Activated CD4-positive, alpha-beta T cell treated with anti-CD3 and anti-CD28 coated beads for 36 hours (primary cell): ENCODE measurements around the gene ALKBH7. TPM values are rescaled to one million over a fixed set of nuclear protein-coding genes. Genes with fewer than 3 reads are reported as not detected.

Experiments used
- ATAC-seq: fragments of 200-7000 bp; cut with Tn5 transposase; one replicate; pipeline ENCODE4 v1.10.0; 2021; ENCODE audit warnings: mild to moderate bottlenecking, moderate library complexity
- CTCF ChIA-PET: fragments of 350-600 bp; sonication (Branson Sonifier 250); formaldehyde crosslinking; loops from one replicate; lab custom pipeline; 2021; ENCODE audit warnings: antibody characterized with exemption; lab: Charles Lee
- POLR2A ChIA-PET: fragments of 350-600 bp; sonication (Branson Sonifier 250); formaldehyde crosslinking; loops from one replicate; lab custom pipeline; 2021; ENCODE audit warnings: antibody characterized with exemption, inconsistent platforms; lab: Charles Lee
- DNase-seq: peaks from one replicate; pipeline ENCODE4 v3.0.0-alpha.2; 2020
- H3K27ac Mint-ChIP-seq: one replicate; pipeline ENCODE4 v1.8.0; 2021; ENCODE audit warnings: mixed read lengths
- H3K27me3 Mint-ChIP-seq: one replicate; pipeline ENCODE4 v1.8.0; 2021; ENCODE audit warnings: mixed read lengths
- H3K36me3 Mint-ChIP-seq: one replicate; pipeline ENCODE4 v1.8.0; 2021; ENCODE audit warnings: low read depth, mixed read lengths
- H3K4me1 Mint-ChIP-seq: one replicate; pipeline ENCODE4 v1.8.0; 2021; ENCODE audit warnings: mixed read lengths
- H3K4me3 Mint-ChIP-seq: one replicate; pipeline ENCODE4 v1.8.0; 2021; ENCODE audit warnings: mild to moderate bottlenecking, moderate library complexity, mixed read lengths
- H3K9me3 Mint-ChIP-seq: one replicate; pipeline ENCODE4 v1.8.0; 2021; ENCODE audit warnings: low read depth, mixed read lengths
- intact Hi-C, 2 experiments: fragments of 100-400 bp; cut with DNase I in 1 of 2; cut with micrococcal nuclease in 1 of 2; formaldehyde crosslinking; loops; one replicate each; pipeline versions ENCODE4 v1.14.2 to v1.15.1; 2022 to 2024; cut with DNase I, micrococcal nuclease
- total RNA-seq, 2 experiments: library from RNA; stranded (reverse); gene quantifications; one replicate each; pipeline ENCODE4 v1.2.3, GENCODE V29; 2021

The ALKBH7 gene
- total RNA-seq, 2 experiments from 2014 or later: 22.8 to 44.7 TPM

- H3K4me3 Mint-ChIP-seq: no peak overlapping the region
- intact Hi-C loops: loop anchor here in 1 of 2 experiments (5.0 to 10.0 kb wide), 2 partner anchors 498 to 1170 kb away; partner anchors contain the start of gene PNPLA6
- H3K4me1 Mint-ChIP-seq: peaks cover 16% of the 10 kb centered on the region
- POLR2A ChIA-PET: interaction anchor here (0.7 kb wide), 2 partner anchors 14 to 107 kb away, joined by 3 to 5 read pairs; no protein-coding TSS in a partner anchor
- no peaks in the 10 kb centered on the region for H3K9me3 Mint-ChIP-seq
- CTCF ChIA-PET: interaction anchor here (0.5 kb wide), 1 partner anchor 24 kb away, joined by 3 read pairs; no protein-coding TSS in a partner anchor
- no peaks in the 10 kb centered on the region for H3K27me3 Mint-ChIP-seq
- peak overlapping the region; percentile 47 for H3K27ac Mint-ChIP-seq
- H3K36me3 Mint-ChIP-seq: peaks cover 50% of the 10 kb centered on the region
- ATAC-seq: no peak
- no peak for DNase-seq
Observed at GRCh38 chr19:6364353-6364752, 8.2 kb upstream of the ALKBH7 start.

- CTCF ChIA-PET: interaction anchor here (0.7 to 1.4 kb wide), 5 partner anchors 13 to 325 kb away, joined by 3 to 9 read pairs (median 5); partner anchors contain the start of gene KHSRP
- intact Hi-C loops: loop anchor here (1.0 to 10.0 kb wide), 21 partner anchors 20 to 1548 kb away; partner anchors contain the start of genes GTF2F1 (in 2 of the 2), VMAC (in 2 of the 2), DENND1C (in 1 of the 2) and GPR108 (in 1 of the 2)
- ATAC-seq: peak; percentile 74
Observed at GRCh38 chr19:6373096-6373812, 660 bp downstream of the ALKBH7 start.

GRCh38 chr19:6373813-6374108, 1.2 kb downstream of the ALKBH7 start:
- CTCF ChIA-PET: interaction anchor here (0.6 kb wide), 1 partner anchor 37 kb away, joined by 3 read pairs; no protein-coding TSS in a partner anchor
- POLR2A ChIA-PET: interaction anchor here (0.5 to 2.4 kb wide), 3 partner anchors 12 to 492 kb away, joined by 12 to 46 read pairs (median 13); partner anchors contain the start of genes CLPP and KHSRP
- no peak for ATAC-seq

More at GRCh38 chr19:6373096-6373812, 660 bp downstream of the ALKBH7 start:
- H3K4me3 Mint-ChIP-seq: peak overlapping the region; percentile 80
- H3K36me3 Mint-ChIP-seq: peaks cover 16% of the 10 kb centered on the region
- DNase-seq: peak; percentile 100
- no peaks in the 10 kb centered on the region for H3K9me3 Mint-ChIP-seq
- peak overlapping the region; percentile 90 for H3K27ac Mint-ChIP-seq
- POLR2A ChIA-PET: interaction anchor here (0.5 to 2.4 kb wide), 4 partner anchors 11 to 493 kb away, joined by 6 to 46 read pairs (median 12); partner anchors contain the start of genes CLPP, GTF2F1 and KHSRP
- H3K27me3 Mint-ChIP-seq: no peaks in the 10 kb centered on the region
- peaks cover 11% of the 10 kb centered on the region for H3K4me1 Mint-ChIP-seq

GRCh38 chr19:6374161-6374709, 1.6 kb downstream of the ALKBH7 start:
- ChIA-PET POLR2A (interaction anchor here (2.2 to 2.4 kb wide), 2 partner anchors 12 to 51 kb away, joined by 13 to 46 read pairs; partner anchors contain the start of genes CLPP and KHSRP), CTCF (interaction anchor here (0.6 kb wide), 1 partner anchor 38 kb away, joined by 3 read pairs; no protein-coding TSS in a partner anchor)
- no peak overlapping the region for H3K27ac Mint-ChIP-seq
- H3K4me3 Mint-ChIP-seq: no peak overlapping the region
- no peak for ATAC-seq
- peaks cover 8% of the 10 kb centered on the region for H3K36me3 Mint-ChIP-seq
- no peaks in the 10 kb centered on the region for H3K9me3 Mint-ChIP-seq
- DNase-seq: no peak
- no peaks in the 10 kb centered on the region for H3K27me3 Mint-ChIP-seq
- peaks cover 11% of the 10 kb centered on the region for H3K4me1 Mint-ChIP-seq
- intact Hi-C loops: loop anchor here (5.0 to 10.0 kb wide), 3 partner anchors 472 to 1253 kb away; partner anchors contain the start of genes NDUFA11 (in 1 of the 2), PET100 (in 1 of the 2), SAFB (in 1 of the 2) and SAFB2 (in 1 of the 2)

More at GRCh38 chr19:6373813-6374108, 1.2 kb downstream of the ALKBH7 start:
- no peak for DNase-seq
- Mint-ChIP-seq H3K27ac (peak overlapping the region; percentile 38), H3K4me3 (peak overlapping the region; percentile 80), H3K9me3 (no peaks in the 10 kb centered on the region), H3K27me3 (no peaks in the 10 kb centered on the region), H3K4me1 (peaks cover 11% of the 10 kb centered on the region), H3K36me3 (peaks cover 13% of the 10 kb centered on the region)
- intact Hi-C loops: loop anchor here (1.0 to 10.0 kb wide), 21 partner anchors 20 to 1547 kb away; partner anchors contain the start of genes GTF2F1 (in 2 of the 2), VMAC (in 2 of the 2), DENND1C (in 1 of the 2) and GPR108 (in 1 of the 2)

GRCh38 chr19:6374711-6375410, 2.3 kb downstream of the ALKBH7 start:
- no peaks in the 10 kb centered on the region for H3K27me3 Mint-ChIP-seq
- ATAC-seq: no peak
- no peak overlapping the region for H3K4me3 Mint-ChIP-seq
- H3K9me3 Mint-ChIP-seq: no peaks in the 10 kb centered on the region
- CTCF ChIA-PET: no interaction called here
- H3K4me1 Mint-ChIP-seq: peaks cover 10% of the 10 kb centered on the region
- intact Hi-C loops: loop anchor here (5.0 to 10.0 kb wide), 3 partner anchors 473 to 1252 kb away; partner anchors contain the start of genes NDUFA11 (in 1 of the 2), PET100 (in 1 of the 2), SAFB (in 1 of the 2) and SAFB2 (in 1 of the 2)
- POLR2A ChIA-PET: no interaction called here
- no peak overlapping the region for H3K27ac Mint-ChIP-seq
- no peak for DNase-seq
- H3K36me3 Mint-ChIP-seq: peaks cover 5% of the 10 kb centered on the region

- Mint-ChIP-seq H3K27me3 (no peaks in the 10 kb centered on the region), H3K4me3 (no peak within 1 kb of the TSS), H3K9me3 (no peaks in the 10 kb centered on the region), H3K4me1 (peaks cover 9% of the 10 kb centered on the region), H3K27ac (no peak within 1 kb of the TSS), H3K36me3 (peaks cover 10% of the 10 kb centered on the region)
- ChIA-PET CTCF (no interaction called here), POLR2A (no interaction called here)
- ATAC-seq (no peak), DNase-seq (no peak)
- intact Hi-C loops: loop anchor here in 1 of 2 experiments (10.0 kb wide), 1 partner anchor 751 kb away; the partner anchor contains the start of genes SAFB and SAFB2
Observed at GRCh38 chr19:6375411-6376010, 2.9 kb downstream of the ALKBH7 start, which contains the start of gene PSPN. PSPN (minus strand) TSS chr19:6375933; CDS start chr19:6375849, 84 bp downstream.

- no peak overlapping the region for H3K4me3 Mint-ChIP-seq
- H3K4me1 Mint-ChIP-seq: peaks cover 9% of the 10 kb centered on the region
- peaks cover 20% of the 10 kb centered on the region for H3K36me3 Mint-ChIP-seq
- ATAC-seq (no peak), DNase-seq (no peak)
- intact Hi-C loops: loop anchor here in 1 of 2 experiments (10.0 kb wide), 1 partner anchor 752 kb away; the partner anchor contains the start of genes SAFB and SAFB2
- no peaks in the 10 kb centered on the region for H3K9me3 Mint-ChIP-seq
- CTCF ChIA-PET: interaction anchor here (0.6 to 1.2 kb wide), 4 partner anchors 36 to 619 kb away, joined by 3 read pairs; no protein-coding TSS in a partner anchor
- H3K27me3 Mint-ChIP-seq: no peaks in the 10 kb centered on the region
- POLR2A ChIA-PET: no interaction called here
- no peak overlapping the region for H3K27ac Mint-ChIP-seq
Observed at GRCh38 chr19:6376512-6377190, 4.1 kb downstream of the ALKBH7 start.

GRCh38 chr19:6378041-6378440, 5.4 kb downstream of the ALKBH7 start:
- H3K27me3 Mint-ChIP-seq: no peaks in the 10 kb centered on the region
- H3K9me3 Mint-ChIP-seq: no peaks in the 10 kb centered on the region
- intact Hi-C loops: loop anchor here in 1 of 2 experiments (10.0 kb wide), 1 partner anchor 753 kb away; the partner anchor contains the start of genes SAFB and SAFB2
- ATAC-seq (no peak), DNase-seq (no peak)
- H3K4me1 Mint-ChIP-seq: peaks cover 5% of the 10 kb centered on the region
- no peak overlapping the region for H3K4me3 Mint-ChIP-seq
- H3K36me3 Mint-ChIP-seq: peaks cover 30% of the 10 kb centered on the region
- no peak overlapping the region for H3K27ac Mint-ChIP-seq
- CTCF ChIA-PET: no interaction called here
- POLR2A ChIA-PET: interaction anchor here (0.5 kb wide), 1 partner anchor 13 kb away, joined by 5 read pairs; no protein-coding TSS in a partner anchor

- Mint-ChIP-seq H3K4me1 (peaks cover 4% of the 10 kb centered on the region), H3K9me3 (no peaks in the 10 kb centered on the region), H3K4me3 (no peak overlapping the region), H3K27me3 (no peaks in the 10 kb centered on the region), H3K36me3 (peaks cover 34% of the 10 kb centered on the region), H3K27ac (no peak overlapping the region)
- CTCF ChIA-PET: no interaction called here
- DNase-seq (no peak), ATAC-seq (no peak)
- POLR2A ChIA-PET: interaction anchor here (0.5 kb wide), 1 partner anchor 14 kb away, joined by 5 read pairs; no protein-coding TSS in a partner anchor
- intact Hi-C loops: loop anchor here in 1 of 2 experiments (10.0 kb wide), 1 partner anchor 754 kb away; the partner anchor contains the start of genes SAFB and SAFB2
Observed at GRCh38 chr19:6378486-6378885, 5.9 kb downstream of the ALKBH7 start.
